WTC11 (cell line): Measurements from ENCODE around the gene RPL36. TPM values are rescaled to one million over a fixed set of nuclear protein-coding genes. Genes with fewer than 3 reads are reported as not detected.
A peak's percentile ranks its signal among the peaks of the same experiment; 100 is the strongest.

Experiments
- ATAC-seq: fragments of 200-7000 bp; cut with Tn5 transposase; 2 replicates; pipeline ENCODE4 v1.10.0; 2021; ENCODE audit warnings: mild to moderate bottlenecking, moderate library complexity
- CTCF ChIA-PET: fragments of 300-600 bp; sonication (Branson Sonifier 250); formaldehyde crosslinking; loops from one replicate; lab custom pipeline; 2021; ENCODE audit warnings: antibody characterized with exemption; lab: Charles Lee
- POLR2A ChIA-PET: fragments of 350-600 bp; sonication (Branson Sonifier 250); formaldehyde crosslinking; loops from one replicate; lab custom pipeline; 2021; ENCODE audit warnings: antibody characterized with exemption; lab: Charles Lee
- DNase-seq: peaks from one replicate; pipeline ENCODE4 v3.0.0; 2021; ENCODE audit warnings: low spot score
- H3K27ac Mint-ChIP-seq: 2 replicates; pipeline ENCODE4 v1.8.0; 2021; ENCODE audit warnings: mixed read lengths
- H3K27me3 Mint-ChIP-seq: 2 replicates; pipeline ENCODE4 v1.8.0; 2021; ENCODE audit warnings: low read depth, mild to moderate bottlenecking, moderate library complexity, mixed read lengths
- H3K36me3 Mint-ChIP-seq: 2 replicates; pipeline ENCODE4 v1.8.0; 2021; ENCODE audit warnings: mixed read lengths
- H3K4me1 Mint-ChIP-seq: 2 replicates; pipeline ENCODE4 v1.8.0; 2022; ENCODE audit warnings: mixed read lengths
- H3K4me3 Mint-ChIP-seq: 2 replicates; pipeline ENCODE4 v1.8.0; 2021; ENCODE audit warnings: mild to moderate bottlenecking, moderate library complexity, mixed read lengths
- H3K9me3 Mint-ChIP-seq: 2 replicates; pipeline ENCODE4 v1.8.0; 2021; ENCODE audit warnings: mixed read lengths
- ATF1 ChIP-seq: sonication (generic); formaldehyde crosslinking; IDR thresholded peaks from 2 replicates; pipeline ENCODE4 v1.8.1; 2023; ENCODE audit warnings: mild to moderate bottlenecking, moderate library complexity, missing genetic modification reagents
- ATF3 ChIP-seq: sonication (generic); formaldehyde crosslinking; conservative IDR thresholded peaks from 2 replicates; pipeline ENCODE4 v1.8.1; 2022; ENCODE audit warnings: mild to moderate bottlenecking, missing genetic modification reagents
- CTCF ChIP-seq: fragments of 200-600 bp; IDR thresholded peaks from 2 replicates; pipeline ENCODE4 v1.8.0; 2022; ENCODE audit warnings: antibody characterized with exemption
- ERG ChIP-seq: fragments of 250-450 bp; sonication (Bioruptor Pico); IDR thresholded peaks from 2 replicates; pipeline ENCODE4 v1.8.0; 2021; ENCODE audit warnings: mild to moderate bottlenecking
- FOXJ3 ChIP-seq: sonication (generic); formaldehyde crosslinking; IDR thresholded peaks from 2 replicates; pipeline ENCODE4 v1.9.0; 2021; ENCODE audit warnings: missing genetic modification reagents, mild to moderate bottlenecking, borderline replicate concordance
- FOXP1 ChIP-seq: sonication (generic); formaldehyde crosslinking; IDR thresholded peaks from 2 replicates; pipeline ENCODE4 v1.8.0; 2022; ENCODE audit warnings: missing genetic modification reagents, mild to moderate bottlenecking, moderate library complexity, borderline replicate concordance
- GABPB1 ChIP-seq: sonication (generic); formaldehyde crosslinking; IDR thresholded peaks from 2 replicates; pipeline ENCODE4 v1.8.1; 2023; ENCODE audit warnings: mild to moderate bottlenecking, missing genetic modification reagents
- GTF2I ChIP-seq: fragments of 250-450 bp; sonication (Bioruptor Pico); conservative IDR thresholded peaks from 2 replicates; pipeline ENCODE4 v1.4.0; 2021; ENCODE audit warnings: mild to moderate bottlenecking
- JAZF1 ChIP-seq: fragments of 250-450 bp; sonication (Bioruptor Pico); IDR thresholded peaks from 2 replicates; pipeline ENCODE4 v1.9.0; 2021; ENCODE audit warnings: moderate library complexity, mild to moderate bottlenecking, inconsistent platforms
- KAT7 ChIP-seq: sonication (generic); formaldehyde crosslinking; IDR thresholded peaks from 2 replicates; pipeline ENCODE4 v1.8.1; 2023; ENCODE audit warnings: missing genetic modification reagents, mild to moderate bottlenecking, borderline replicate concordance
- NFYB ChIP-seq: sonication (generic); formaldehyde crosslinking; conservative IDR thresholded peaks from 2 replicates; pipeline ENCODE4 v1.8.0; 2022; ENCODE audit warnings: low read depth, missing genetic modification reagents
- NR2C2 ChIP-seq: sonication (generic); formaldehyde crosslinking; IDR thresholded peaks from 2 replicates; pipeline ENCODE4 v1.8.0; 2022; ENCODE audit warnings: mild to moderate bottlenecking, missing genetic modification reagents
- NR3C1 ChIP-seq: sonication (generic); formaldehyde crosslinking; conservative IDR thresholded peaks from 2 replicates; pipeline ENCODE4 v1.8.1; 2023; ENCODE audit warnings: low read depth, mild to moderate bottlenecking, missing genetic modification reagents
- SMAD4 ChIP-seq: sonication (generic); formaldehyde crosslinking; IDR thresholded peaks from 2 replicates; pipeline ENCODE4 v1.8.0; 2022; ENCODE audit warnings: mild to moderate bottlenecking, missing genetic modification reagents
- TP53 ChIP-seq: sonication (generic); formaldehyde crosslinking; IDR thresholded peaks from 2 replicates; pipeline ENCODE4 v1.8.1; 2023; ENCODE audit warnings: mild to moderate bottlenecking, missing genetic modification reagents
- USF1 ChIP-seq: sonication (generic); formaldehyde crosslinking; IDR thresholded peaks from 2 replicates; pipeline ENCODE4 v1.8.0; 2022; ENCODE audit warnings: mild to moderate bottlenecking, missing genetic modification reagents
- ZNF121 ChIP-seq: sonication (generic); formaldehyde crosslinking; IDR thresholded peaks from 2 replicates; pipeline ENCODE4 v1.8.0; 2023; ENCODE audit warnings: missing genetic modification reagents
- ZNF232 ChIP-seq: sonication (generic); formaldehyde crosslinking; IDR thresholded peaks from 2 replicates; pipeline ENCODE4 v1.8.0; 2022; ENCODE audit warnings: mild to moderate bottlenecking, missing genetic modification reagents
- ZNF416 ChIP-seq: fragments of 250-450 bp; sonication (Bioruptor Pico); IDR thresholded peaks from 2 replicates; pipeline ENCODE4 v1.9.0; 2021; ENCODE audit warnings: mild to moderate bottlenecking, inconsistent platforms
- ZNF512 ChIP-seq: sonication (generic); formaldehyde crosslinking; IDR thresholded peaks from 2 replicates; pipeline ENCODE4 v1.8.1; 2022; ENCODE audit warnings: missing genetic modification reagents, borderline replicate concordance
- ZNF671 ChIP-seq: fragments of 250-450 bp; sonication (Bioruptor Pico); IDR thresholded peaks from 2 replicates; pipeline ENCODE4 v1.8.0; 2021; ENCODE audit warnings: mild to moderate bottlenecking
- total RNA-seq: library from RNA; stranded (reverse); gene quantifications from 3 replicates; pipeline ENCODE4 v1.2.3, GENCODE V29; 2021

RPL36 gene
- total RNA-seq, 1 experiment from 2014 or later = 1,080 TPM

GRCh38 chr19:5681391-5682106 is 8.5 kb upstream of the RPL36 start:
- TF ChIP-seq FOXP1 (0 out of 2 replicates have a peak, but pooled peaks have one; percentile 2), ZNF671 (CRISPR knock-in tag) (no peak)
- Mint-ChIP-seq H3K4me3 (peak overlapping the region; percentile 99), H3K4me1 (peaks cover 17% of the 10 kb centered on the region), H3K9me3 (no peaks in the 10 kb centered on the region), H3K36me3 (no peaks in the 10 kb centered on the region), H3K27ac (no peak overlapping the region), H3K27me3 (peaks cover 18% of the 10 kb centered on the region)
- DNase-seq (no peak), ATAC-seq (no peak)
- ChIA-PET POLR2A (no interaction called here), CTCF (interaction anchor here (1.6 kb wide), 1 partner anchor 8 kb away, joined by 6 read pairs; no protein-coding TSS in a partner anchor)

GRCh38 chr19:5682107-5682482 is 8.0 kb upstream of the RPL36 start:
- Mint-ChIP-seq H3K36me3 (no peaks in the 10 kb centered on the region), H3K27ac (no peak overlapping the region), H3K9me3 (no peaks in the 10 kb centered on the region), H3K27me3 (peaks cover 18% of the 10 kb centered on the region), H3K4me1 (peaks cover 17% of the 10 kb centered on the region), H3K4me3 (peak overlapping the region; percentile 99)
- no peak for ATAC-seq
- ChIA-PET POLR2A (no interaction called here), CTCF (interaction anchor here (1.6 kb wide), 1 partner anchor 7 kb away, joined by 6 read pairs; no protein-coding TSS in a partner anchor)
- no peak for TF ChIP-seq SMAD4 (CRISPR knock-in tag)
- DNase-seq = no peak

- H3K27ac Mint-ChIP-seq = no peak overlapping the region
Observed at GRCh38 chr19:5683177-5683886, 6.8 kb upstream of the RPL36 start.

GRCh38 chr19:5684694-5685430 is 5.2 kb upstream of the RPL36 start:
- H3K9me3 Mint-ChIP-seq = no peaks in the 10 kb centered on the region
- TF ChIP-seq GABPB1 (CRISPR knock-in tag) = no peak
- TF ChIP-seq ATF3 = no peak
- no peak for TF ChIP-seq FOXJ3
- TF ChIP-seq CTCF = no peak
- TF ChIP-seq ZNF232 (CRISPR knock-in tag) = no peak
- no peak for TF ChIP-seq JAZF1 (CRISPR knock-in tag)
- TF ChIP-seq ERG (CRISPR knock-in tag) = no peak
- no peak for TF ChIP-seq ZNF416 (CRISPR knock-in tag)
- no peak for TF ChIP-seq ATF1 (CRISPR knock-in tag)
- TF ChIP-seq ZNF512 (CRISPR knock-in tag) = no peak
- TF ChIP-seq USF1 (CRISPR knock-in tag) = no peak
- TF ChIP-seq GTF2I = no peak
- no peak for TF ChIP-seq ZNF671 (CRISPR knock-in tag)
- no peak for TF ChIP-seq KAT7 (CRISPR knock-in tag)
- TF ChIP-seq NR2C2 (CRISPR knock-in tag) = no peak
- TF ChIP-seq NFYB (CRISPR knock-in tag) = no peak
- no peak for TF ChIP-seq TP53
- H3K4me1 Mint-ChIP-seq = peaks cover 16% of the 10 kb centered on the region
- ChIA-PET POLR2A (no interaction called here), CTCF (no interaction called here)
- peaks cover 23% of the 10 kb centered on the region for H3K27me3 Mint-ChIP-seq
- DNase-seq (no peak), ATAC-seq (no peak)
- H3K27ac Mint-ChIP-seq = no peak overlapping the region
- no peaks in the 10 kb centered on the region for H3K36me3 Mint-ChIP-seq
- H3K4me3 Mint-ChIP-seq = no peak overlapping the region

More at GRCh38 chr19:5683177-5683886, 6.8 kb upstream of the RPL36 start:
- no peak for TF ChIP-seq SMAD4 (CRISPR knock-in tag)
- peak; percentile 15; the same call in 1 of the 2 replicates for TF ChIP-seq ZNF121
- no peak for TF ChIP-seq NR3C1
- POLR2A ChIA-PET = no interaction called here
- peaks cover 22% of the 10 kb centered on the region for H3K27me3 Mint-ChIP-seq
- H3K9me3 Mint-ChIP-seq = no peaks in the 10 kb centered on the region
- DNase-seq (no peak), ATAC-seq (no peak)
- peak overlapping the region; percentile 24; the same call in 1 of the 2 replicates for H3K4me3 Mint-ChIP-seq
- H3K4me1 Mint-ChIP-seq = peaks cover 20% of the 10 kb centered on the region
- no peaks in the 10 kb centered on the region for H3K36me3 Mint-ChIP-seq
- CTCF ChIA-PET = no interaction called here
